ENCODE measurements around the gene ITGAL.

The ITGAL gene

GRCh38 chr16:30569746-30570635, 97.4 kb downstream of the ITGAL start:
- no peak for DNase-seq

DNA sequence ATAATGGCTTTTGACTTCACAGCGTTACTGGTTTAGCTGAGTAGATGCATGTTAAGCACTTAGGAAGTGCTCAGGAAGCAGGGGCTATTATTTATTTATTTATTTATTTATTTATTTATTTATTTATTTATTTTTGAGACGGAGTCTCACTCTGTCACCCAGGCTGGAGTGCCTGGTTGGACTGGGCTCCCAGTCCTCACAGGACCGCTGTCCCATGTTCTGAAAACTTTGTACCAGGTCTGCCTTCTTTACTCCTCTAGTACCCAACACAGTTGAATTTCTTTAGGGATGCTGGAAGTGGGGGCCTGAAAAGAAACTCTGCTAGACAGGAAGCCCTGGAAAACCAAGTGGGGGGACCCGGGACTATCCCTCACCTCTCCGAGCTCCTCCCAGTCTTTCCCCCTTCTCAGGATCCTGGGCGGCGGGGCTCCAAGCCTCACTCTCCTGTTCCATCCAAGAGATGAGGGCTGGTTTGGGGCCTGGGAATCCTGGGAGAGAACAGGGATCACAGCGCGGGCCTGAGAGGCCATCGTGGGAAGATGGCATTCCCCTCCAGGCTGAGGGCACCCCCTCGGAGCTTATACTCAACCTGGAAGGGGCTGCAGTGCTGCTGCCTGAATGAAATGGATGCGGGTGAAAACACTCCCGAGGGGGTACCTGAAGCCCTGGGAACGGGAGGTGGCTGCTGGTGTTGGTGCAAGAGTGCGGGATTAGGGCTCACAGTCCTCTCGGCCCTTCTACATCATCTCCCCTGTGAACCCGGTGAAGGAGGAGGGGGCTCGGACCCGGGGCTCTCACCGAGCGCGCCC, 98.3 kb downstream of the ITGAL start:
- DNase-seq, result no peak

- DNase-seq, result peak; percentile 84 to 85
Measured at GRCh38 chr16:30571445-30572322, 99.1 kb downstream of the ITGAL start, which contains the start of gene ZNF688. Gene ZNF688, minus strand, starts transcription at chr16:30571714. Its CDS starts 85 bp downstream, at chr16:30571629.
